ENCODE data around the gene ABTB2. TPM values are rescaled to one million over a fixed set of nuclear protein-coding genes. Genes with fewer than 3 reads are reported as not detected.
"Not testable (repeated sequence)": the region's sequence is repeated elsewhere in the genome, so short reads cannot be mapped to it uniquely, and the experiment has no call there.

The ABTB2 gene
- 4.4 TPM for polyA plus RNA-seq (2013, experiment 1 of 2; ENCODE audit: insufficient read length)
- polyA plus RNA-seq (2013, experiment 2 of 2; ENCODE audit: insufficient read length), result 4.5 TPM

- peak; percentile 98 for DNase-seq
Measured at GRCh38 chr11:34357701-34358257, at the start of gene ABTB2. Gene ABTB2 (minus strand): TSS chr11:34358010.

- DNase-seq, result no peak
Measured at GRCh38 chr11:34407121-34407813, 49.5 kb upstream of the ABTB2 start.

GRCh38 chr11:34406413-34406812 is 48.6 kb upstream of the ABTB2 start:
- DNase-seq, result no peak

GRCh38 chr11:34405079-34405858 is 47.5 kb upstream of the ABTB2 start:
- peak; percentile 28 for DNase-seq

DNA sequence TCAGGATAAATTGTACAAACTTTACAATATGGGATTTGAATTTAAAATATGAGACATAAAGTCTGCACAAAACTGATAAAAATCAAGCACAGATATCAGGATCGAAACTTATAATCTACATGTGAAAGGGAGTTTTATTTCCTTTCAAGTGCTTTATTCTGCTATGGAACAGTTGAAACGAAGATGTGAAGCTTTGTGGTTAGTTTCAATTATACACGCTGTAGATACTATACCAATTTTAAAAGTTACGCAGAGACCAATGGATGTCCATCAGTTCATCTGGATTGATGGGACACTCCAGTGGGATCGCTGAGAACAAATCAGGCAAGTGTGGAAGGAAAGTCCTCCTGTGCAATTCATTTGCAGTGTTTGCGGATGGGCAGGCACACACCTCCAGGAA is 46.5 kb upstream of the ABTB2 start:
- no peak for DNase-seq

- DNase-seq, result no peak
Measured at GRCh38 chr11:34403431-34403830, 45.6 kb upstream of the ABTB2 start.

- no peak for DNase-seq
Measured at GRCh38 chr11:34397811-34398210, 40.0 kb upstream of the ABTB2 start.

- no peak for DNase-seq
Measured at GRCh38 chr11:34397120-34397519, 39.3 kb upstream of the ABTB2 start.

DNA sequence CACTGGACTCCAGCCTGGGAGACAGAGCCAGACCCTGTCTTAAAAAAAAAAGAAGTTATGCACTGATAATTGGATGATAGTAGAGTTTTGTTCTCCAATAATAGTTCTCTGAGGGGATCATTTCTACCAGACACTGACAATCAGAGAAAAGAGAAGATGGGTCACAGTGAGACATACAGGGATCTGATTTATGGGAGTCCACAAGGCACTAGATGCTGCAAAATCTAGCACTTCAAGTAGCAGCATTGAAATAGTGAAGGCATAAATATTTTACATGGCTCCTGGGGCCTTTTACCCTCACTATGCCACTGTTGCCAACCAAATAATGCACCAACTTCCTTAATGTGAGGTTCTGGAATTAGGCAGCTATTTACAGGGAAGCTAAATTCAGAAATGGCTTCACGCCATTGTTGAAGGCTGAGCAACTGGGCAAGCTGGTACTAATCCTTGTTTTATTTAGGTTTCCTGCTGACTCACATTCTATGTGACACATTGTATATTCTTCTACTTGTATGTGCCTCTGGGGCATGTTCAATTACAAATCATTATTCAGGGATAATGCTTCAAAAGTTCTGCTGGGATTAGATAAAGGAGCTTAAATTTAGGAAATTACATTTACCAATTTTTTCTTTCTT is 38.2 kb upstream of the ABTB2 start:
- peak; percentile 35 for DNase-seq

- no peak for DNase-seq
Measured at GRCh38 chr11:34394771-34395300, 37.0 kb upstream of the ABTB2 start.

DNA sequence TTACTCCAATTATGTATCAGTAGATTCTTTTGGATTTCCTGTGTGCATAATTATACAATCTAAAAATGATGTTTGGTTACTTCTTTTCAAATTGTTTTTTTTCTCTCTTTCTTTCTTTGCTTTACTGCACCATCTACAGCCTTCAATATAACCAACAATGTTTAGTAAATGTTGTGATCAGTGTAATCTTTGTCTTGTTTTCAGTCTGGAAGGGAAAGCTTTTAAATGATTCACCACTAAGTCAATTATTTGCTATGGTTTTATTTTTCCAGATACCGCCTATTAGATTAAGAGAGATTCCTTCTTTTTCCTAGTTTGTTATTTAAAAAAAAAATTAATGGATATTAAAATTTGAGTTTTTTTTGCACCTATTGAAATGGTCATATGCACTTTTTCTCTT is 29.8 kb upstream of the ABTB2 start:
- no peak for DNase-seq

DNA sequence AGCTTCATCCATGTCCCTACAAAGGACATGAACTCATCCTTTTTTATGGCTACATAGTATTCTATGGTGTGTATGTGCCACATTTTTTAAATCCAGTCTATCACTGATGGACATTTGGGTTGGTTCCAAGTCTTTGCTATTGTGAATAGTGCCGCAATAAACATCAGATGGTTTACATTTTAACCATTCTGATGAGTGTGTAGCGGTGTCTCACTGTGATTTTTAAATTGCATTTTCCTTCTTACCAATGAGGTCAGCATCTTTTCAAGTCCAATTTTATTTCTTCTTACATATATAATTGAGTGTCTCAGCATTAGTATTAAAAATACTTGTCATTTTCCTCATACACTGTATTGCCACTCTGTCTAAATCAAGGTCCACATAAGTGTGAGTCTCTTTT is 28.5 kb upstream of the ABTB2 start:
- DNase-seq, result not testable (repeated sequence)

GRCh38 chr11:34382532-34383276 is 24.9 kb upstream of the ABTB2 start:
- no peak for DNase-seq

GRCh38 chr11:34381775-34382174 is 24.0 kb upstream of the ABTB2 start:
- no peak for DNase-seq

DNA sequence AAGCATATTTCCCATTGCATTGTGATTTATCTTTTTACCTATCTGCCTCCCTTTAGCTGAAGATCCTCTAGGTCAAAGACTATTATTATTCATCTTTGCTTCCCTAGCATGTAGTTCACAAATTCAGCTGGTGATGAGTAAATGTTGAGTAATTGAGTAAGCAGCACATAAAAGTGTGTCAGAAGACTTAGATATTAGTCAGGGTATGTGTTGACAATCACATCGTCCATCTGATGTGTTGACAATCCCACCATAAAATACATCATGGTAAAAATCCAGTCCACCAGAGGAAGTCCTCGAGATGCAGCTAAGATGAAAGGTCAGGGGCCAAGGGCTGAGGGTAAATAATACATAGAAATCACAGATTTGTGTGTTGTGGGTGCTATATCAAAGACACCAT is 22.9 kb upstream of the ABTB2 start:
- DNase-seq, result peak; percentile 86

DNA sequence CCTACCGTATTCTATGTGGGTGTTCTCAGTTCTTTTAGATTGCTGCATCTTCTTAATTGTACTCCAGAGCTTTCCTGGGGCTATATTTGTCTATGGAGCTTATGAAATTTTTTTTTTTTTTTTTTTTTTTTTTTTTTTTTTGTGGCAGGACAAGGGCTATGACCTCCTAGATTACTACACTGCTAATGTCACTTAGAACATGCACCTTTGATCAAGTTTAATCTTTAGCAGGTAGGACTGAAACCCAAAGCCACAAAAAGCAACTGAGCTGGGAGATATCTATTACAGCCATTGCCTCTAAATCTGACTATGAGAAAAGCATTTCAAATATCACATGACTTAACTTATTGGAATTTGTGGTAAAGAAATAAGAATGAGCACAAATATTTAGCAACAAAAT is 21.7 kb upstream of the ABTB2 start:
- no peak for DNase-seq

GRCh38 chr11:34379079-34379478 is 21.3 kb upstream of the ABTB2 start:
- peak; percentile 64 for DNase-seq

DNA sequence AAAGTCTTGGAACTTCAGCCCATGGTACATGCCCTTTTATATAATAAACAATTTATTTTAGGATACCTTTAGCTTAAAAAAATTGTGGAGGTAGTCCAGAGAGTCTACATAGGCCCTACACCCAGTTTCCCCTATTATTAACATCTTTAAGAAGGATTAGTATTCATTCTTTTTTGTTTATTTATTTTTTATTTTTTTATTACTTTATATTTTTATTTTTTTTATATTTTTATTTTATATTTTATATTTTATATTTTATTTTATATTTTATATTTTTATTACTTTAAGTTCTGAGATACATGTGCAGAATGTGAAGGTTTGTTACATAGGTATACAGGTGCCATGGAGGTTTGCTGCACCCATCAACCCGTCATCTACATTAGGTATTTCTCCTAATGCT is 15.9 kb upstream of the ABTB2 start:
- no peak for DNase-seq

GRCh38 chr11:34366522-34366921 is 8.7 kb upstream of the ABTB2 start:
- DNase-seq, result no peak

GRCh38 chr11:34364102-34364501 is 6.3 kb upstream of the ABTB2 start:
- no peak for DNase-seq

DNA sequence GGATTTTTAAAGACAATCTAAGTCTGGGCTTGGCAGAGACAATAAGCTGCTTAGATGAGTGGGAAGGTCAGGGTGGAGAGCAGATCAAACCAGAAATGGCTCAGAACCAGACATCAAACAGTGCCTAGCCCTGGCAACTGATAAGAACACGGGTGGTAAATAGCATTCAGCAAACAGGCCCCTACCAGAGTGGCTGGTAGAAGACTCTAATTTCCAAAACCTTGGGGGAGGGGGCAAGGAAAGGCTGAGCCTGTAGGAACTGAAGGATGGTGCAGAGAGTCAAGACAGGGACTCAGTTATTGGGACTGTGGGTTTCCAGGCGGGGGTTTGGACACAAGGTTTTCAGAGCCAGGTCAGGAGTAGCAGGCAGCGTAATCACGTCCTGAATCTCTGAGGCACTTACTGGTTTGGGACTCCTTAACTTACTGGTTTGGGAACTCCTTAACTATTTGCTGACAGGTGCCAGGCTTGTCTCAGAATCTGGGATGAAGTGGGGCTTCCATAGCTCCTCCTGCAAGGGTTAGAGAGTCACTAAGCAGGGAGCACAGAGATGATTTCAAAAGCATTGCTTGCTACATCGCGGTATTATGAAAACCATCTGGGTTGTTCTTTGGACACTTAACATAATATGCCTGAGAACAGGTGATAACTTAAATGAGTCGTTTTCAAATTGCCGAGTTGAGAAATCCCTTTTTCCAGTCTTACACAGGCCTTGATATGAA is 5.7 kb upstream of the ABTB2 start:
- no peak for DNase-seq

- DNase-seq, result no peak
Measured at GRCh38 chr11:34360046-34360445, 2.2 kb upstream of the ABTB2 start.
